NCI-H748 (cell line): ENCODE data around the gene WNT1.

Experiments used
- DNase-seq: peaks from one replicate; lab custom pipeline; 2025; ENCODE audit not compliant: unreplicated experiment; lab: John Stamatoyannopoulos, UW

Gene WNT1

GRCh38 chr12:48978291-48978740 lies at the start of gene WNT1:
Gene WNT1, plus strand, starts transcription at chr12:48978322. Its CDS starts 329 bp downstream, at chr12:48978651.
- DNase-seq = peak; percentile 64

GRCh38 chr12:48929551-48929950 lies 48.6 kb upstream of the WNT1 start:
- no peak for DNase-seq

- no peak for DNase-seq
Observed at GRCh38 chr12:48930475-48930874, 47.6 kb upstream of the WNT1 start.

GRCh38 chr12:48932878-48933277 lies 45.2 kb upstream of the WNT1 start:
- no peak for DNase-seq

- no peak for DNase-seq
Observed at GRCh38 chr12:48933664-48934311, 44.3 kb upstream of the WNT1 start.

GRCh38 chr12:48934312-48934706 lies 43.8 kb upstream of the WNT1 start:
- peak; percentile 17 for DNase-seq

GRCh38 chr12:48936379-48936979 lies 41.6 kb upstream of the WNT1 start:
- peak; percentile 57 for DNase-seq

- no peak for DNase-seq
Observed at GRCh38 chr12:48937170-48937569, 41.0 kb upstream of the WNT1 start.

- DNase-seq = no peak
Observed at GRCh38 chr12:48938805-48939204, 39.3 kb upstream of the WNT1 start.

GRCh38 chr12:48940181-48940580 lies 37.9 kb upstream of the WNT1 start:
- DNase-seq = no peak

GRCh38 chr12:48943221-48943620 lies 34.9 kb upstream of the WNT1 start:
- no peak for DNase-seq

GRCh38 chr12:48946205-48946604 lies 31.9 kb upstream of the WNT1 start:
- DNase-seq = peak; percentile 38

GRCh38 chr12:48946943-48947342 lies 31.2 kb upstream of the WNT1 start:
- DNase-seq = no peak

GRCh38 chr12:48947727-48948126 lies 30.4 kb upstream of the WNT1 start:
- no peak for DNase-seq

- no peak for DNase-seq
Observed at GRCh38 chr12:48952691-48953090, 25.4 kb upstream of the WNT1 start.

GRCh38 chr12:48954061-48954460 lies 24.1 kb upstream of the WNT1 start:
- no peak for DNase-seq

- DNase-seq = no peak
Observed at GRCh38 chr12:48954841-48955501, 23.2 kb upstream of the WNT1 start.

GRCh38 chr12:48956279-48957140 lies 21.6 kb upstream of the WNT1 start:
- peak; percentile 92 for DNase-seq

GRCh38 chr12:48957141-48958048 lies 20.7 kb upstream of the WNT1 start, which contains the start of gene ARF3:
Gene ARF3, minus strand, starts transcription at chr12:48957487. Its CDS starts 16,392 bp downstream, at chr12:48941095.
- peak; percentile 98 for DNase-seq

GRCh38 chr12:48958049-48958388 lies 20.1 kb upstream of the WNT1 start:
- no peak for DNase-seq
